SK-N-SH (cell line): Measurements from ENCODE around the gene PLAU. TPM values are rescaled to one million over a fixed set of nuclear protein-coding genes. Genes with fewer than 3 reads are reported as not detected.

ENCODE experiments used
- CTCF ChIA-PET: fragments of 300-600, 350-600 bp; formaldehyde crosslinking; extraction: SDS; loops from one replicate; lab custom pipeline; 2021; lab: Yijun Ruan, JAX
- POLR2A ChIA-PET: fragments of 350-600 bp; sonication (Branson Sonifier 250); formaldehyde crosslinking; extraction: SDS; loops from one replicate; lab custom pipeline; 2020; ENCODE audit warnings: antibody characterized with exemption, inconsistent platforms; lab: Yijun Ruan, JAX
- DNase-seq: peaks from one replicate; pipeline ENCODE4 v3.0.0; 2012
- H2AFZ ChIP-seq: fragments of 200-600 bp; sonication (generic); 2 replicates; pipeline ENCODE4 v1.8.1; 2016; ENCODE audit warnings: antibody characterized with exemption, mild to moderate bottlenecking, low read depth
- H3F3A ChIP-seq: fragments of 200-600 bp; sonication (generic); replicated peaks from 2 replicates; pipeline ENCODE3; 2016; ENCODE audit warnings: antibody characterized with exemption, mild to moderate bottlenecking; ENCODE audit not compliant: insufficient read depth
- H3K27ac ChIP-seq, 2 experiments: fragments of 200-500 bp in 1 of 2; fragments of 200-600 bp in 1 of 2; sonication (Bioruptor generic) in 1 of 2; sonication (generic), shearing (Covaris generic) in 1 of 2; 2 replicates each; pipeline versions ENCODE4 v1.5.1 to v1.6.1; 2014 to 2016; ENCODE audit warnings: low read depth in 2 of 2, inconsistent platforms in 1 of 2, low read length in 1 of 2, mild to moderate bottlenecking in 1 of 2, mixed read lengths in 1 of 2
- H3K27me3 ChIP-seq: fragments of 200-600 bp; sonication (generic), shearing (Covaris generic); 2 replicates; pipeline ENCODE4 v1.6.1; 2016; ENCODE audit warnings: mixed run types; ENCODE audit not compliant: insufficient read depth
- H3K36me3 ChIP-seq, 2 experiments: fragments of 200-500 bp in 1 of 2; fragments of 200-600 bp in 1 of 2; sonication (Bioruptor generic) in 1 of 2; sonication (generic) in 1 of 2; replicated peaks in 1 of 2; 2 replicates each; pipeline versions ENCODE3 to v1.5.1; 2014 to 2016; ENCODE audit warnings: low read length in 1 of 2, mild to moderate bottlenecking in 1 of 2; ENCODE audit not compliant: insufficient read depth in 2 of 2, control insufficient read depth in 1 of 2
- H3K4me1 ChIP-seq, 2 experiments: fragments of 200-500 bp in 1 of 2; fragments of 200-600 bp in 1 of 2; sonication (Bioruptor generic) in 1 of 2; sonication (generic), shearing (Covaris generic) in 1 of 2; 2 replicates each; pipeline versions ENCODE4 v1.5.1 to v1.6.1; 2014 to 2016; ENCODE audit warnings: low read depth in 1 of 2, low read length in 1 of 2, mixed run types in 1 of 2; ENCODE audit not compliant: insufficient read depth in 2 of 2, control insufficient read depth in 1 of 2
- H3K4me2 ChIP-seq: fragments of 200-600 bp; sonication (generic), shearing (Covaris generic); 2 replicates; pipeline ENCODE4 v1.6.1; 2017; ENCODE audit warnings: mixed run types
- H3K4me3 ChIP-seq, 2 experiments: fragments of 200-500 bp in 1 of 2; fragments of 200-600 bp in 1 of 2; sonication (Bioruptor generic) in 1 of 2; sonication (generic), shearing (Covaris generic) in 1 of 2; 2 replicates each; pipeline versions ENCODE4 v1.5.1 to v1.8.1; 2014 to 2016; ENCODE audit warnings: low read depth in 2 of 2, inconsistent platforms in 1 of 2, low read length in 1 of 2, mild to moderate bottlenecking in 1 of 2, mixed read lengths in 1 of 2, moderate library complexity in 1 of 2
- H3K79me2 ChIP-seq: fragments of 200-600 bp; sonication (generic); 2 replicates; pipeline ENCODE4 v1.8.1; 2017; ENCODE audit warnings: mild to moderate bottlenecking; ENCODE audit not compliant: insufficient read depth
- H3K9ac ChIP-seq: fragments of 200-600 bp; sonication (generic); 2 replicates; pipeline ENCODE4 v1.6.1; 2017; ENCODE audit warnings: mixed run types
- H3K9me2 ChIP-seq: fragments of 200-600 bp; sonication (generic); 2 replicates; pipeline ENCODE4 v1.6.1; 2017; ENCODE audit warnings: mixed run types
- H3K9me3 ChIP-seq: fragments of 200-600 bp; sonication (generic); 2 replicates; pipeline ENCODE4 v1.6.1; 2017; ENCODE audit warnings: mixed run types, mild to moderate bottlenecking, moderate library complexity
- H4K20me1 ChIP-seq: fragments of 200-600 bp; sonication (generic); 2 replicates; pipeline ENCODE4 v1.6.1; 2017; ENCODE audit warnings: mild to moderate bottlenecking, mixed run types; ENCODE audit not compliant: insufficient read depth
- ELF1 ChIP-seq: IDR thresholded peaks from 2 replicates; pipeline ENCODE4 v1.4.0; 2012
- EP300 ChIP-seq, 2 experiments: IDR thresholded peaks; 2 replicates each; pipeline versions ENCODE4 v1.4.0 to v1.6.1; 2012; ENCODE audit warnings: borderline replicate concordance in 1 of 2, low read depth in 1 of 2, low read length in 1 of 2
- FOSL2 ChIP-seq: IDR thresholded peaks from 2 replicates; pipeline ENCODE4 v1.4.0; 2012; ENCODE audit warnings: low read depth, mild to moderate bottlenecking, moderate library complexity, borderline replicate concordance
- FOXM1 ChIP-seq: IDR thresholded peaks from 2 replicates; pipeline ENCODE4 v1.4.0; 2012; ENCODE audit warnings: low read depth, mild to moderate bottlenecking
- GABPA ChIP-seq: IDR thresholded peaks from 2 replicates; pipeline ENCODE4 v1.4.0; 2012; ENCODE audit warnings: low read depth, mild to moderate bottlenecking
- IRF3 ChIP-seq: fragments of 150-350 bp; IDR thresholded peaks from 2 replicates; pipeline ENCODE4 v1.6.1; 2016; ENCODE audit warnings: mild to moderate bottlenecking, low read depth, low read length
- JUND ChIP-seq: IDR thresholded peaks from 2 replicates; pipeline ENCODE4 v1.4.0; 2012
- MAX ChIP-seq: IDR thresholded peaks from 2 replicates; pipeline ENCODE4 v1.4.0; 2012; ENCODE audit warnings: low read depth
- MXI1 ChIP-seq: IDR thresholded peaks from 2 replicates; pipeline ENCODE4 v1.6.1; 2012; ENCODE audit warnings: mild to moderate bottlenecking, low read depth, low read length, improper control_type of control experiment
- NFIC ChIP-seq: IDR thresholded peaks from 2 replicates; pipeline ENCODE4 v1.4.0; 2012; ENCODE audit warnings: borderline replicate concordance
- NRF1 ChIP-seq: IDR thresholded peaks from 2 replicates; pipeline ENCODE4 v1.6.1; 2012; ENCODE audit warnings: low read depth, mild to moderate bottlenecking, low read length
- PBX3 ChIP-seq: IDR thresholded peaks from 2 replicates; pipeline ENCODE4; 2012
- RAD21 ChIP-seq: IDR thresholded peaks from 2 replicates; pipeline ENCODE4 v1.6.1; 2012; ENCODE audit warnings: mild to moderate bottlenecking, low read length
- RCOR1 ChIP-seq: fragments of 150-350 bp; IDR thresholded peaks from 2 replicates; pipeline ENCODE4 v1.6.1; 2017; ENCODE audit warnings: antibody characterized with exemption, low read length
- SIN3A ChIP-seq: IDR thresholded peaks from 2 replicates; pipeline ENCODE4 v1.6.1; 2012; ENCODE audit warnings: low read depth, mild to moderate bottlenecking, low read length, moderate library complexity, borderline replicate concordance
- SMC3 ChIP-seq: IDR thresholded peaks from 2 replicates; pipeline ENCODE4 v1.6.1; 2012; ENCODE audit warnings: low read depth, low read length, improper control_type of control experiment
- TAF1 ChIP-seq: IDR thresholded peaks from 2 replicates; pipeline ENCODE4 v1.6.1; 2012; ENCODE audit warnings: low read depth, mild to moderate bottlenecking, low read length, moderate library complexity, borderline replicate concordance
- TCF12 ChIP-seq: IDR thresholded peaks from 2 replicates; pipeline ENCODE4 v1.4.0; 2012
- TEAD4 ChIP-seq: IDR thresholded peaks from 2 replicates; pipeline ENCODE4 v1.4.0; 2012; ENCODE audit warnings: mild to moderate bottlenecking, borderline replicate concordance; ENCODE audit not compliant: insufficient read depth
- ZBTB33 ChIP-seq: IDR thresholded peaks from 2 replicates; pipeline ENCODE4 v1.4.0; 2012; ENCODE audit warnings: low read depth, borderline replicate concordance
- WGBS: methylation state at CpG from one replicate; pipeline ENCODE4 v1.1.6; 2017; ENCODE audit warnings: low lambda C conversion rate; 5-methylcytosine and 5-hydroxymethylcytosine counted together
- polyA plus RNA-seq, 3 experiments: library from polyadenylated mRNA; depleted of rRNA; stranded (reverse); fragments of >200 nt; gene quantifications; 2 replicates each; pipeline ENCODE4 v1.2.3, GENCODE V29; 2012
- TF ChIP-seq, protein P1 (sequence below): fragments of 200-600 bp; sonication (generic); IDR thresholded peaks from 2 replicates; pipeline ENCODE4 v1.6.1; 2017; ENCODE audit warnings: antibody characterized with exemption, mild to moderate bottlenecking, moderate library complexity

The PLAU gene
- polyA plus RNA-seq, 1 of the 3 experiments (the other 2 are of a cell fraction) = 200 TPM

- POLR2A ChIA-PET = no interaction called here
- no peak overlapping the region for H3K4me3 ChIP-seq
- TF ChIP-seq IRF3 = no peak
- TF ChIP-seq NFIC = no peak
- no peak for TF ChIP-seq FOXM1
- TF ChIP-seq RAD21 = no peak
- TF ChIP-seq RCOR1 = no peak
- TF ChIP-seq SMC3 = no peak
- no peak for TF ChIP-seq MXI1
- TF ChIP-seq MAX = no peak
- TF ChIP-seq GABPA = no peak
- H3K9me2 ChIP-seq = no peaks in the 10 kb centered on the region
- peaks cover 16% of the 10 kb centered on the region; the same call in 1 of the 2 replicates for H4K20me1 ChIP-seq
- no peak overlapping the region for H3K9ac ChIP-seq
- H3K36me3 ChIP-seq = peaks cover 17 to 63% of the 10 kb centered on the region in 2 experiments
- H3K9me3 ChIP-seq = no peaks in the 10 kb centered on the region
- H3K27me3 ChIP-seq = no peaks in the 10 kb centered on the region
- H3K4me1 ChIP-seq = peaks cover 0 to 6% of the 10 kb centered on the region in 2 experiments; a peak in 1 of 4 replicates
- H3K27ac ChIP-seq = no peak overlapping the region
- no peak overlapping the region for H2AFZ ChIP-seq
- 98% methylated on average over 4 of the region's 4 CpGs for WGBS
- H3K4me2 ChIP-seq = no peak overlapping the region
- CTCF ChIA-PET = interaction anchor here (0.6 to 37.3 kb wide), 6 partner anchors 10 to 274 kb away, joined by 3 to 753 read pairs (median 4); partner anchors contain the start of gene CAMK2G
- DNase-seq = no peak
- no peaks in the 10 kb centered on the region for H3F3A ChIP-seq
- H3K79me2 ChIP-seq = peaks cover 39% of the 10 kb centered on the region; the same call in 1 of the 2 replicates
Observed at GRCh38 chr10:73864229-73864628, 46.7 kb upstream of the PLAU start.

DNA sequence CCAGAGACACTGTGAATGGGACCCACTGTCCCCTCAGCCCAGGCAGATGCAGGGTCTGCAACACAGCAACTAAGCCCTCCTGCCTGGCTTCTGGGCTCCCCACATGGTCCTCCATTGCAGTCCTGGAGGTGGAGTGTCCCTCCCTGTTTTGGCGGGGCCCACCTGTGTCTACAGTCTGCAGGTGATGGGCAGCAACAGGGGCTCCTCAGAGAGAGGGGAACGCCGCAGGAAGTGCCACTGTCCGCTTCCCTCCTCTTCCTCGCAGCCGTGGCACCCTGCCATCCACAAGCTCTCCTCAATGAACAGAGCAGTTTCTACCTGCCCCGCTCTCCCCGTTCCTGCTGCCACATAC, 45.8 kb upstream of the PLAU start:
- peaks cover 19 to 63% of the 10 kb centered on the region in 2 experiments for H3K36me3 ChIP-seq
- H3F3A ChIP-seq = no peaks in the 10 kb centered on the region
- peaks cover 40% of the 10 kb centered on the region; the same call in 1 of the 2 replicates for H3K79me2 ChIP-seq
- H2AFZ ChIP-seq = no peak overlapping the region
- ChIA-PET CTCF (interaction anchor here (1.1 to 37.3 kb wide), 4 partner anchors 9 to 21 kb away, joined by 3 to 753 read pairs (median 34); partner anchors contain the start of gene CAMK2G), POLR2A (no interaction called here)
- DNase-seq = no peak
- peaks cover 0 to 6% of the 10 kb centered on the region in 2 experiments; a peak in 1 of 4 replicates for H3K4me1 ChIP-seq
- 91% methylated on average over 8 of the region's 8 CpGs for WGBS
- no peaks in the 10 kb centered on the region for H3K27me3 ChIP-seq
- no peak overlapping the region for H3K9ac ChIP-seq
- no peak overlapping the region for H3K4me2 ChIP-seq
- H3K4me3 ChIP-seq = no peak overlapping the region
- no peak overlapping the region for H3K27ac ChIP-seq
- peaks cover 19% of the 10 kb centered on the region for H4K20me1 ChIP-seq
- no peaks in the 10 kb centered on the region for H3K9me2 ChIP-seq
- no peaks in the 10 kb centered on the region for H3K9me3 ChIP-seq
- TF ChIP-seq TEAD4 (no peak), IRF3 (no peak), RCOR1 (no peak), NFIC (no peak), SIN3A (no peak), ELF1 (no peak), PBX3 (no peak), GABPA (no peak), FOSL2 (no peak), TCF12 (no peak), ZBTB33 (no peak), NRF1 (no peak), JUND (no peak), TAF1 (no peak), EP300 (IDR thresholded peaks at IDR 0.05; ENCODE audit: borderline replicate concordance in 1 of 2, low read depth in 1 of 2, low read length in 1 of 2) (no peak)
- TF ChIP-seq, protein P1, sequence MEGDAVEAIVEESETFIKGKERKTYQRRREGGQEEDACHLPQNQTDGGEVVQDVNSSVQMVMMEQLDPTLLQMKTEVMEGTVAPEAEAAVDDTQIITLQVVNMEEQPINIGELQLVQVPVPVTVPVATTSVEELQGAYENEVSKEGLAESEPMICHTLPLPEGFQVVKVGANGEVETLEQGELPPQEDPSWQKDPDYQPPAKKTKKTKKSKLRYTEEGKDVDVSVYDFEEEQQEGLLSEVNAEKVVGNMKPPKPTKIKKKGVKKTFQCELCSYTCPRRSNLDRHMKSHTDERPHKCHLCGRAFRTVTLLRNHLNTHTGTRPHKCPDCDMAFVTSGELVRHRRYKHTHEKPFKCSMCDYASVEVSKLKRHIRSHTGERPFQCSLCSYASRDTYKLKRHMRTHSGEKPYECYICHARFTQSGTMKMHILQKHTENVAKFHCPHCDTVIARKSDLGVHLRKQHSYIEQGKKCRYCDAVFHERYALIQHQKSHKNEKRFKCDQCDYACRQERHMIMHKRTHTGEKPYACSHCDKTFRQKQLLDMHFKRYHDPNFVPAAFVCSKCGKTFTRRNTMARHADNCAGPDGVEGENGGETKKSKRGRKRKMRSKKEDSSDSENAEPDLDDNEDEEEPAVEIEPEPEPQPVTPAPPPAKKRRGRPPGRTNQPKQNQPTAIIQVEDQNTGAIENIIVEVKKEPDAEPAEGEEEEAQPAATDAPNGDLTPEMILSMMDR = no peak
